Right renal cortex interstitium (tissue), 3 donors: ENCODE results near the gene MAGEA3. TPM values are rescaled to one million over a fixed set of nuclear protein-coding genes. Genes with fewer than 3 reads are reported as not detected.
"Not testable (repeated sequence)": the region's sequence is repeated elsewhere in the genome, so short reads cannot be mapped to it uniquely, and the experiment has no call there.

ENCODE experiments used
- DNase-seq, 3 donors: peaks; one replicate each; pipeline ENCODE4 v3.0.0-alpha.2; 2013; ENCODE audit warnings: low read depth in 3 of 3, low spot score in 2 of 3
- polyA plus RNA-seq, 3 donors: library from polyadenylated mRNA; unstranded; fragments of 120-200 nt; gene quantifications; one replicate each; pipeline ENCODE4 v1.2.1, GENCODE V29; 2013; ENCODE audit not compliant: insufficient read length in 3 of 3

The MAGEA3 gene
- not detected for polyA plus RNA-seq

GRCh38 chrX:152697952-152698931 lies at the start of gene MAGEA3:
MAGEA3 (plus strand) TSS chrX:152698794; CDS start chrX:152700833, 2,039 bp downstream.
- DNase-seq: not testable (repeated sequence)

GRCh38 chrX:152652060-152652459 lies 46.5 kb upstream of the MAGEA3 start:
- DNase-seq: no peak

GRCh38 chrX:152652467-152652866 lies 46.1 kb upstream of the MAGEA3 start:
- DNase-seq: no peak

GRCh38 chrX:152656087-152656486 lies 42.5 kb upstream of the MAGEA3 start:
- no peak for DNase-seq

- DNase-seq: no peak
Observed at GRCh38 chrX:152656890-152657289, 41.7 kb upstream of the MAGEA3 start.

GRCh38 chrX:152658302-152658701 lies 40.3 kb upstream of the MAGEA3 start:
- DNase-seq: no peak

GRCh38 chrX:152663086-152663485 lies 35.5 kb upstream of the MAGEA3 start:
- no peak for DNase-seq

GRCh38 chrX:152674135-152674534 lies 24.5 kb upstream of the MAGEA3 start:
- DNase-seq: no peak

GRCh38 chrX:152674652-152675051 lies 23.9 kb upstream of the MAGEA3 start:
- not testable (repeated sequence) for DNase-seq

- not testable (repeated sequence) for DNase-seq
Observed at GRCh38 chrX:152681012-152681411, 17.6 kb upstream of the MAGEA3 start.

GRCh38 chrX:152700390-152700789 lies 1.8 kb downstream of the MAGEA3 start:
- DNase-seq: not testable (repeated sequence)

- not testable (repeated sequence) for DNase-seq
Observed at GRCh38 chrX:152706500-152706899, 7.9 kb downstream of the MAGEA3 start.

- not testable (repeated sequence) for DNase-seq
Observed at GRCh38 chrX:152709173-152709572, 10.6 kb downstream of the MAGEA3 start, which contains the start of gene CSAG2. CSAG2 (minus strand) TSS chrX:152709273; CDS start chrX:152709112, 161 bp downstream.

GRCh38 chrX:152713195-152713594 lies 14.6 kb downstream of the MAGEA3 start:
- not testable (repeated sequence) for DNase-seq

GRCh38 chrX:152713815-152714787 lies 15.5 kb downstream of the MAGEA3 start, which contains the start of gene MAGEA2B:
MAGEA2B (plus strand) TSS chrX:152714628; CDS start chrX:152717107, 2,479 bp downstream.
- not testable (repeated sequence) for DNase-seq

- DNase-seq: no peak
Observed at GRCh38 chrX:152725409-152725808, 26.8 kb downstream of the MAGEA3 start.

GRCh38 chrX:152733261-152733975 lies 34.8 kb downstream of the MAGEA3 start, which contains the start of the genes CSAG1 and MAGEA12:
CSAG1 (minus strand) TSS chrX:152733721; CDS start chrX:152732460, 1,261 bp downstream.
MAGEA12 (plus strand) TSS chrX:152733757; CDS start chrX:152736162, 2,405 bp downstream.
- no peak for DNase-seq

- not testable (repeated sequence) for DNase-seq
Observed at GRCh38 chrX:152734143-152734858, 35.7 kb downstream of the MAGEA3 start.

- no peak for DNase-seq
Observed at GRCh38 chrX:152735101-152735500, 36.5 kb downstream of the MAGEA3 start.
